RPMI7951 (cell line): ENCODE data around the gene PGAP6. TPM values are rescaled to one million over a fixed set of nuclear protein-coding genes. Genes with fewer than 3 reads are reported as not detected.
"Not testable (repeated sequence)": the region's sequence is repeated elsewhere in the genome, so short reads cannot be mapped to it uniquely, and the experiment has no call there.

Source experiments
- DNase-seq: peaks from one replicate; pipeline ENCODE4 v3.0.0-alpha.2; 2012; ENCODE audit warnings: low read depth
- total RNA-seq: library from RNA; depleted of rRNA; stranded (reverse); fragments of >200 nt; shearing (Covaris generic); gene quantifications from 2 replicates; pipeline ENCODE4 v1.2.3, GENCODE V29; 2014

PGAP6 gene
- total RNA-seq, 1 experiment from 2014 or later, result 25.8 TPM

GRCh38 chr16:351804-352520 is 29.8 kb downstream of the PGAP6 start:
- peak; percentile 17 for DNase-seq

- no peak for DNase-seq
These were observed 31.6 kb downstream of the PGAP6 start for GRCh38 chr16:350203-350602.

- DNase-seq, result no peak
These were observed 32.6 kb downstream of the PGAP6 start for GRCh38 chr16:349211-349610.

- DNase-seq, result not testable (repeated sequence)
These were observed 33.3 kb downstream of the PGAP6 start for GRCh38 chr16:348495-348894.

- DNase-seq, result no peak
These were observed 34.6 kb downstream of the PGAP6 start for GRCh38 chr16:347203-347602.

- DNase-seq, result no peak
These were observed 35.2 kb downstream of the PGAP6 start for GRCh38 chr16:346587-346986.

GRCh38 chr16:345772-346171 is 36.0 kb downstream of the PGAP6 start:
- no peak for DNase-seq

GRCh38 chr16:342455-343213 is 39.1 kb downstream of the PGAP6 start:
- DNase-seq, result no peak

- DNase-seq, result not testable (repeated sequence)
These were observed 39.8 kb downstream of the PGAP6 start for GRCh38 chr16:341974-342336.

- not testable (repeated sequence) for DNase-seq
These were observed 40.4 kb downstream of the PGAP6 start for GRCh38 chr16:341095-341973.

GRCh38 chr16:340370-341091 is 41.2 kb downstream of the PGAP6 start:
- DNase-seq, result no peak

GRCh38 chr16:339680-340079 is 42.1 kb downstream of the PGAP6 start:
- DNase-seq, result no peak

GRCh38 chr16:337975-338575 is 43.7 kb downstream of the PGAP6 start:
- no peak for DNase-seq

- DNase-seq, result no peak
These were observed 44.3 kb downstream of the PGAP6 start for GRCh38 chr16:337437-337836.

- no peak for DNase-seq
These were observed 45.5 kb downstream of the PGAP6 start for GRCh38 chr16:336269-336668.

GRCh38 chr16:334861-335632 is 46.7 kb downstream of the PGAP6 start:
- not testable (repeated sequence) for DNase-seq

GRCh38 chr16:334164-334832 is 47.5 kb downstream of the PGAP6 start:
- DNase-seq, result not testable (repeated sequence)

- DNase-seq, result no peak
These were observed 48.2 kb downstream of the PGAP6 start for GRCh38 chr16:333406-334094.

- not testable (repeated sequence) for DNase-seq
These were observed 50.5 kb downstream of the PGAP6 start for GRCh38 chr16:331181-331814.
